LNCaP clone FGC (cell line): ENCODE results near the gene ADH6.
"Not testable (repeated sequence)": the region's sequence is repeated elsewhere in the genome, so short reads cannot be mapped to it uniquely, and the experiment has no call there.

ENCODE experiments used
- DNase-seq: peaks from one replicate; pipeline ENCODE4 v3.0.0-alpha.2; 2011; ENCODE audit warnings: low read depth
- H3K4me3 ChIP-seq: 2 replicates; pipeline ENCODE4 v1.5.1; 2011; ENCODE audit warnings: mild to moderate bottlenecking, low read depth, low read length, control low read depth
- TF ChIP-seq, protein P1 (sequence below): IDR thresholded peaks from 2 replicates; pipeline ENCODE4 v1.5.1; 2012; ENCODE audit warnings: mild to moderate bottlenecking; ENCODE audit not compliant: control insufficient read depth, insufficient read depth; ENCODE audit errors: extremely low read depth

The ADH6 gene

DNA sequence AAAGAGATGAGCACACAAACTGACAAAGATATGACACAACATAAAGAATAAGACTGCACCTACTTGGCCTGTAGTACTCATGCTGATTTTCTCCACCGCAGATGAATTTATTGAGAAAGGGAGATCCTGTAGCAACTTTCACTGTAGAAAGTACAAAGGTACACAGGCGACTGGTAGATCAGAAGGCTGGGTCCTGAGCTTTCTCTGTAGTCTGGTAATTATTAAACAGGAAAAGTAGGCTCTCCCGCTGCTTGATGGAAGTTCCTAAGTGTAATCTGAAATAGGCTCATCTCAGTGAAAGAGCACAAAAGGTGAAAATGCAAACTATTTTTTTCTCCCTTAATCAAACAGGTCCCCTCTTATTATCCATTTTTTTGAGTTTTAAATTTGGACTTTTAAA lies at the start of gene ADH6:
Gene ADH6, minus strand, starts transcription at position 175 of the 400 bp plus-strand sequence. Its CDS starts 94 bp downstream, at position 81.
- H3K4me3 ChIP-seq: no peak within 1 kb of the TSS
- TF ChIP-seq, protein P1, sequence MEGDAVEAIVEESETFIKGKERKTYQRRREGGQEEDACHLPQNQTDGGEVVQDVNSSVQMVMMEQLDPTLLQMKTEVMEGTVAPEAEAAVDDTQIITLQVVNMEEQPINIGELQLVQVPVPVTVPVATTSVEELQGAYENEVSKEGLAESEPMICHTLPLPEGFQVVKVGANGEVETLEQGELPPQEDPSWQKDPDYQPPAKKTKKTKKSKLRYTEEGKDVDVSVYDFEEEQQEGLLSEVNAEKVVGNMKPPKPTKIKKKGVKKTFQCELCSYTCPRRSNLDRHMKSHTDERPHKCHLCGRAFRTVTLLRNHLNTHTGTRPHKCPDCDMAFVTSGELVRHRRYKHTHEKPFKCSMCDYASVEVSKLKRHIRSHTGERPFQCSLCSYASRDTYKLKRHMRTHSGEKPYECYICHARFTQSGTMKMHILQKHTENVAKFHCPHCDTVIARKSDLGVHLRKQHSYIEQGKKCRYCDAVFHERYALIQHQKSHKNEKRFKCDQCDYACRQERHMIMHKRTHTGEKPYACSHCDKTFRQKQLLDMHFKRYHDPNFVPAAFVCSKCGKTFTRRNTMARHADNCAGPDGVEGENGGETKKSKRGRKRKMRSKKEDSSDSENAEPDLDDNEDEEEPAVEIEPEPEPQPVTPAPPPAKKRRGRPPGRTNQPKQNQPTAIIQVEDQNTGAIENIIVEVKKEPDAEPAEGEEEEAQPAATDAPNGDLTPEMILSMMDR: no peak
- no peak for DNase-seq

DNA sequence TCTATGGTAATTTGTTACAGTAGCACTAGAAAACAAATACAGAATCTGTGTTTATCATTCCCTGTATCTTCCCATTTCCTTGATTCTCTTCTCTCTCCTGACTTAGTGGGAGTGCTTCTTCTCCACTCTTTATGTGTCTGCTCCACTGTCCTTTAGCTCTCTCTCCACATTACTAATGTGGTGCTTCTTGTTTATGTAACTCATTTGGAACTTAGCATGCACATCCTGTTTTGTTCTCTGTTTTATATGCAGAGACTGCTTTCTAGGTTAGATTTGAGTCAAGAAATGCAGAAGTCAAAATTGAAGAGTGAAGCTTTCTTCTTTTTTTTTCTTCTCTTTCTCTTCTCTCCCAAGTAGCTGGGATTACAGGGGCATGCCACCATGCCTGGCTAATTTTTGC lies 45.9 kb upstream of the ADH6 start:
- no peak for DNase-seq
- TF ChIP-seq, protein P1: no peak
- H3K4me3 ChIP-seq: no peak overlapping the region

DNA sequence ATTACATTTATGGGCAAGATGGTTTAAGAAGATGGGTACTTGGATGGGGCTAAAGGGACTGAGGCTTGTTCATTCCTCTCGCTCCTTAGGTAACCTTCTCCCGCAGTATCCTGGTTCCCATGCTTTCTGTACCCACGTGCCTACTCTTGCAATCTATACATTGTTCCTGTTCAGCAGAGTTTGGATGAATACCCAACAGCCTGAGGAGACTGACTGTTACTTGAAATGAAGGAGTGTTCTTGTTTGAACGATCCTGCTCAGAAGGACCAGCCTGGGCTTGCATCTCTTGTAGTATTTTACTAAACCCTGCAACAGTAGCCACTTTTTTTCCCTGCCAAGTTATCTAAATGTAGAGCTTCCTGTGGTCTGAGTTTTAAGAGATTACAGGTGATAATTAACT lies 33.7 kb upstream of the ADH6 start:
- no peak for DNase-seq
- H3K4me3 ChIP-seq: no peak overlapping the region
- TF ChIP-seq, protein P1: no peak

DNA sequence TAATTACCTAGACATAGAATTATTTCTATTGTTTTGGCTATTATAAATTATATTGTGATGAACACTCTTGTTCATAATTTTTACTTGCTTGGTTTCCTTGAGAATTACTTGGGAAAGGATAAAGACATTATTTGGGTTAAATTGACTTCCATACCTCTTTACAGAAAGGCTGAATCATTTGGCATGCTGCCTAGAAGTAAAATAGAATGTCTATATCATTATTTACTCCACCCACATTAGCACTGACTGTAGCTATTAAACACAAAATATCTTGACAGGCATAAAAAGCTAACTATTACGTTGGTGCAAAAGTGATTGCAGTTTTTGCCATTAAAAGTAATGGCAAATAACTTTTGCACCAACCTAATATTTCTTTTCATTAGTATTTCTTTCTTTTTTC lies 29.7 kb upstream of the ADH6 start:
- no peak for DNase-seq
- H3K4me3 ChIP-seq: no peak overlapping the region
- TF ChIP-seq, protein P1: no peak

DNA sequence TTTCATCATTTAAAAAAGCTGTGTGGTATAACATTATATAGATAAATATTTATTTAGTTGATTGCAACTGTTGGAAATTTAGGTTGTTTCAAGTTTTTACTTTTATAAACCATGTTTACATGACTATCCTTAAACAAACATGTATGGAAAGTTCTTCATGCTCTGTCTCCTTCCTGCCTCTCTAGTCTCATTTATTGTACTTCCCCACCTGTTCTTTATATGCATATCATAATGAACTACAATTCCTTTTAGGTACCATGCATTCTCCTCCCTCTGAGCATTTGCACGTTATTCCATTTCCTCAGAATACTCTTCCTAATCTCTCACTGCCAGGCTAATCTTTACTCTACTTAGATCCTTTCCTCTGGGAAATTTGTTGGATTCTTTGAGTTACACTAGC lies 16.9 kb upstream of the ADH6 start:
- no peak for DNase-seq
- TF ChIP-seq, protein P1: no peak
- no peak overlapping the region for H3K4me3 ChIP-seq

DNA sequence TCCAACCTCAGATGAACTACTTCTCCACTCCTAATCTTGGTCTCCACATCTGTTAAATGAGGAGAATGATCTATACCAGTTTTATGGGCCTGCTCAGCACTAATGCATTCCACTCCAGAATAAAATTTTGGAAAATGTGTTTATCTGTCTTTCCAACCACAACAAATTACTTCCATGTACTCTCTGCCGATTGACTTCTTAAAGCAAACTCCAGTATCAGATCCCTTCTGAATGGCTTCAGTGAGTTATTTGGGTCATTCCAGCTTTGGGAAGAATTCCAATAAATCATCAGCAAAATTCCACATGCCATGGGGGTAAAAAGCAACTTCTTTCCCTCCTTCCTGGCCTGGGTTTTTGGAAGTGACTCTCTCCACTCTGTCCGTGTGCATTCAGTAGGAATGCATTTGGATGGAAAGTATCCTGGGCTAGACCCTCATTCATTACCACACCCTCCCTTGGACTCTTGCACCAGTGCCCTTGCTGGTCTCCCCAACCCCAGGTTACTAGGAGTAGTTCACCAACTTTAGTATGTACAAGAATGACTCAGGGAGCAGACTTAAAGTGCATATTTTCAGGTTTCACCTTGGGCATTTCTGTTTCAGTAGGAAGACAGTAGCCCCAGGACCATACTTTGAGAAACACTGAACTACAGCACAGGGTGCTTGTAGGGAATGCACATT lies 15.4 kb upstream of the ADH6 start:
- DNase-seq: no peak
- TF ChIP-seq, protein P1: no peak
- H3K4me3 ChIP-seq: no peak overlapping the region

DNA sequence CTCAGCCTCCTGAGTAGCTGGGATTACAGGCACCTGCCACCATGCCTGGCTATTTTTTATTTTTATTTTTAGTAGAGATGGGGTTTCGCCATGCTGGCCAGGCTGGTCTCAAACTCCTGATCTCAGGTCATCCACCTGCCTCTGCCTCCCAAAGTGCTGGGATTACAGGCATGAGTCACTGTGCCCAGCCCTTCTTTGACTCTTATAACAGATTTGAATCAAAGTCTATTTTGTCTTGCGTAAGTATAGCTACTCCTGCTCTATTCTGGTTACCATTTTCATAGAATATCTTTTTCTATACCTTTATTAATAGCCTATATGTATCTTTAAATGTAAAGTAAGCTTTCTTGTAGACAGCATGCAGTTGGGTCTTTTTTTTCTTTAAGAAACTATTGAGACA lies 14.4 kb upstream of the ADH6 start:
- not testable (repeated sequence) for H3K4me3 ChIP-seq, DNase-seq

DNA sequence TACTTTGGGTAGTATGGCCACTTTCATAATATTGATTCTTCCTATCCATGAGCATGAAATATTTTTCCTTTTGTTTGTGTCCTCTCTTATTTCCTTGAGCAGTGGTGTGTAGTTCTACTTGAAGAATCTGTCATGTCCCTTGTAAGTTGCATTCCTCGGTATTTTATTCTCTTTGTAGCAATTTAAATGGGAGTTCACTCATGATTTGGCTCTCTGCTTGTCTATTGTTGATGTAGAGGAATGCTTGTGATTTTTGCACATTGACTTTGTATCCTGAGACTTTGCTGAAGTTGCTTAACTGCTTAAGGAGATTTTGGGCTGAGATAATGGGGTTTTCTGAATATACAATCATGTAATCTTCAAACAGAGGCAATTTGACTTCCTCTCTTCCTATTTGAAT lies 9.7 kb upstream of the ADH6 start:
- not testable (repeated sequence) for DNase-seq, H3K4me3 ChIP-seq

DNA sequence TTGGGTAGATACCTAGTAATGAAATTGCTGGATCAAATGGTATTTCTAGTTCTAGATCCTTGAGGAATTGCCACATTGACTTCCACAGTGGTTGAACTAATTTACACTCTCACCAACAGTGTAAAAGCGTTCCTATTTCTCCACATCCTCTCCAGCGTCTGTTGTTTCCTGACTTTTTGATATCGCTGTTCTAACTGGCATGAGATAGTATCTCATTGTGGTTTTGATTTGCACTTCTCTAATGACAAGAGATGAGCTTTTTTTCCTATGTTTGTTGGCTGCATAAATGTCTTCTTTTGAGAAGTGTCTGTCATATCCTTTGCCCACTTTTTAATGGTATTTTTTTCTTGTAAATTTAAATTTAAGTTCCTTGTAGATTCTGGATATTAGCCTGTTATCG lies 8.6 kb upstream of the ADH6 start:
- not testable (repeated sequence) for H3K4me3 ChIP-seq, DNase-seq
